NCI-H1417 (cell line): ENCODE measurements around the gene DUSP15.
A peak's percentile ranks its signal among the peaks of the same experiment; 100 is the strongest.
"Not testable (repeated sequence)": the region's sequence is repeated elsewhere in the genome, so short reads cannot be mapped to it uniquely, and the experiment has no call there.

Experiments
- DNase-seq, 3 experiments: peaks; one replicate each; lab custom pipeline; 2025; lab: John Stamatoyannopoulos, UW

Gene DUSP15, protein sequence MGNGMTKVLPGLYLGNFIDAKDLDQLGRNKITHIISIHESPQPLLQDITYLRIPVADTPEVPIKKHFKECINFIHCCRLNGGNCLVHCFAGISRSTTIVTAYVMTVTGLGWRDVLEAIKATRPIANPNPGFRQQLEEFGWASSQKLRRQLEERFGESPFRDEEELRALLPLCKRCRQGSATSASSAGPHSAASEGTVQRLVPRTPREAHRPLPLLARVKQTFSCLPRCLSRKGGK

DNA sequence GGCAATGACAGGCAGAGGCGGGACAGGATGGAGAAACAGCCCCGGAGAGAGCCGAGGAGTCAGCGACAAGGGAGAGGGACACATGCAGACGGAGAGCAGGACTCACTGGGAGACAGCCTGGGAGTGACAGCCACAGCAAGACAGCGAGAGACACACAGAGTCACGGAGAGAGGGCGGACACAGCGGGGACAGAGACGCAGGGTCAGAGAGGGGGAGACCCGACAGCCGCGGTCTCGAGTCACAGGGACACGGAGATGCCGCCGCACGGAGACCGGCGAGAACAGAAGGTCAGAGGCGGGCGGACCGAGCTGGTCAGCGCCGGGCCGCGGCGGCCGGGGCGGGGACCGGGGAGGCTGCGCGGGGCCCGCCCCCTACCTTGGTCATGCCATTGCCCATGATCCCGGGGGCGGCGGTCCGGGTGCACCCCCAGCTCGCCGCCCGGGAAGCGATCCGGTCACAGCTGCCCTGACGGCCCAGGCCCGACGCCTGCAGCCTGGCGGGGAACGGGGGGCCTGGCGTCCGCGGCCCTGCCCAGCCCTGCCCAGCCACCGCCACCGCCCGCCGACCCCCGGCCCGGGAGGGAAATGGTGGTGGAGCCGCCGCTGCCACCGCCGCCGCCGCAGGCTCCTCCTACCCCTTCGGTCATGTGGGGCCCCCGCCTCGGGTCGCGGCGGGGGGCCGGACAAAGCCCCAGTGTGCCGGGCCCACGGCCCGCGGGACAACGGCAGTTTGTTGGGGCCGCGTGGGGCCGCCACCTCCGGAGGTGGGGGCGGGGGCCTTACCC is at the start of gene DUSP15, which contains the start of gene TTLL9:
Gene DUSP15 (minus strand): TSS at position 586 of the 784 bp plus-strand sequence. CDS start 190 bp downstream, at position 396.
Gene TTLL9 (plus strand): TSS at position 693 of the 784 bp plus-strand sequence. CDS start 493 bp downstream, outside the sequence.
- DNase-seq, result peak in 2 of 3 experiments; percentile 64 to 75

DNA sequence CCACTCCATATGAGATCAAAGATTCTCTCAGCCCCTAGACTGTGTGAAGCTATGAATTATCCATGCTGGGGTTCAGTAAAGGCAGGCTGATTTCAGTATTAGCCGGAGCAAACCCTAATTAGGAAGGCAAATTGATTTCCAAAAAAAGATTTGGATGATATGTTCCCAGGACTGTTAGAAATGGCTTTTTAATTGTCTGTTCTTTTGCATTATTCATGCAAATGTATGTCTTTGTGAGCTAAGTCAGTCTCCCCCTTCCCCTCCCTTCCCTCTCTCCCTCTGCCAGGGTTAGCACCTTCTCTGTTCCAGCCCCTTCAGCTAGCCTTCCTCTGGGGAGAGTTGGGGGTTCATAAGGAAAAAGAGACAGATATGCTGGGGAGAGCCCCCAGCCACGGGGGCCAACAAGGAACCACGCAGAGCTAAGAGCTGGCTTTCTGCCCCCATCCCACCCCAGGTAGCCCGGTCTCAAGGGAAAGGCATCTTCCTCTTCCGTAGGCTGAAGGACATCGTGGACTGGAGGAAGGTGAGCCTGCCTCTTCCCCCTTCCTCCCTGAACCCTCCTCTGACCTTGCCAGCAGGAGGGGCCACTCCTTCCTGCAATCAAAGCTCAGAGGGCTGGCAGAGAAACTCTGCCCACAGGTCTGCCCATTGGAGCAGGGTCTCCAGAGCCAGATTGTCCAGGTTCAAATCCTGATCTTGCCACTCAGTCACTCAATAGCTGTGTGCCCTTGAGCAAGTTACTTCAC is 49.3 kb upstream of the DUSP15 start:
- no peak for DNase-seq

DNA sequence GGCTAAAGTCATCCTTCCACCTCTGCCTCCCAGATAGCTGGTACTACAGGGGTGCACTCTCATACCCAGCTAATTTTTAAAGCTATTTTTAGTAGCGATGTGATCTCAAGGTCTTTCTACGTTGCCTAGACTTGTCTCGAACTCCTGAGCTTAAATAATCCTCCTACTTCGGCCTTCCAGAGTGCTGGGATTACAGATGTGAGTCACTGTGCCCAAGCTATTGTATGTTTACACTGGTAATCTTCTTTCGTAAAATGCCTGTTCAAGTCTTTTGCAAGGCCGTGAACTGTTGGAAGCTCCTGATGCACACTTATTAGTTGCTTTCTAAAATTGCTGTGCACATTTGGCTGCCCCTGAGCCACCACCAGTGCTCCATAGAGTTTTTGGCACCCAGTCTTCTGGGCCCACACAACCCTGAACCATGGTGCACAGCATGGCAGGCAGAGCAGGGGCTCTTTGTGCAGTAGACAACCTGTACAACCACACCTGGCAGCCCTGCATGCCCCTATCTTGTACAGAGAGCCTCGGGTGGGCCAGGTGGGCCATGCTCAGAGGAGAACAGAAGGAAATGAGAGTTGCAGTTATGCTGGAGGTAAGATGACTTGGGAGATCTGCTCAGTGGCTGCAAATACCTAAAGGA is 48.3 kb upstream of the DUSP15 start:
- no peak for DNase-seq

DNA sequence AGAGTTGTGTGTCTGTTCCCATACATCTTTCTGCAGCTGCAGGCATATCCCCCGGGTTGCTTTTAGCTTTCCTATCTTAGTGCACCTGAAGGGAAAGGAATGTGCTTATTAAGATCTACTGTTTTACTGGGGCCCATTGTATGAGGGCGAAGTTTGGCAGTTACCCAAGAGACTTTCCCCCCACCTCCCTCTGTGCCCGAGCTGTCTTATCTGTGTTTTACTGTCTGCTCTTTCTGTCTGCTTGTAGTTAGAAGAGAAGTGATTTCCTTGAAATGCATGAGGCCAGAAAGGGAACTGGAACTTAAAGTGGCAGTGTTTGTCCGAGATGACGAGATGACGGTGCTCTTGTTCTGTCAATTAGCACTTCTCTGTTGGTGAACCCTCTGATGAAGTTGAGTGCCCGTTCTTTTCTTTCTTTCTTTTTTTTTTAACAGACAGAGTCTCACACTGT is 47.7 kb upstream of the DUSP15 start:
- not testable (repeated sequence) for DNase-seq

DNA sequence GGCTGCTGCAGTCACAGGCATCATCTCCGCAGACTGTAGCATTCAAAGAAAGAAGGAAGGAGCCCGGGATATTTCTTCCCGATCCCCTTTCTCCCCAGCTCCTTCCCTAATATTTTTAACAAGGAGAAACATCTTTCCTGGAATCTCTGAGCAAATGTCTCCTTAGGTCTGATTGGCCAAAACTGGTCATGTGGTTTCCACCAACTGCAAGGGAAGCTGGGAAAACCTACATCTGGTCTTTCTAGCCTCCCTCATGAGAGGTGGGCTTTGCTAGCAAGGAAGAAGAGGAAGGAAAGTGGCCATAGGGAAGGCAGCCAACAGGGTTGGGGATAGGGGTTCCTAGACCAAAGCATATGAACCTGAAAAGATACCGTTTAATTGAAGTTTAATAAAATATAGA is 46.4 kb upstream of the DUSP15 start:
- DNase-seq, result no peak

DNA sequence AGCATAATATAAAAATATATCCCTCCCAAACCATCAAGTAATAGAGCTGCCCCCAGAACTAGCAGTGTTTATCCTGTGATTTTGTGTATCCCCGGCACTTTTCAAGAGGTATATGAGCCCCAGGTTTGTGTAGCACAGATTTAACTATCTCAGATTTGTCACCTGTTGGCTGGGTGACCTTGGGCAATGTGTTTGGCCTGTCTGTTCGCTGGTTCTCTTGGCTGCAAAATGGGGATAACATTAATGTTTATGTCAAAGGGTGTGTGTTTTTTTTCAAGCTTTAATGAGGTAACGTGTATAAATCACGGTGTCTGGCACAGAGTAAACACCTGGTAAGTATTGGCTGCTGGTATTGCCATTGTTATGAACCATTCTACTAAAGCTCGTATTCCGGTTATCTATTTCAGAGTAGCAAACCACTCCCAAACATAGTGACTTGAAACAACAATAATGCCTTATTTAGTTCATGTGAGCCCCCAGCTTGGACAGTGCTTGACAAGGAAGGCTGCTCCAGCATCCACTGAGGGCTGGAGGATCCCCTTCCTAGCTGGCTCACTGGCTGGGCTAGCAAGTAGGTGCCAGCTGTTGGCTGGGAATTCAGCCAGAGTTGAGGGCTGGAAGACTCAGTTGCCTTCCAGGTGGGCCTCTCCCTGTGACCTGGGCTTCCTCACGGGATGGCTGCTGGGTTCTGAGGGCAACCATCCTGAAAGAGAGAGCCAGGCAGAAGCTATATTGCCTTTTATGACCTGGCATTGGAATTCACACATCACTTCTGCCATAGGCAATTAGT is 45.4 kb upstream of the DUSP15 start:
- DNase-seq, result peak in 2 of 3 experiments; percentile 48 to 71

DNA sequence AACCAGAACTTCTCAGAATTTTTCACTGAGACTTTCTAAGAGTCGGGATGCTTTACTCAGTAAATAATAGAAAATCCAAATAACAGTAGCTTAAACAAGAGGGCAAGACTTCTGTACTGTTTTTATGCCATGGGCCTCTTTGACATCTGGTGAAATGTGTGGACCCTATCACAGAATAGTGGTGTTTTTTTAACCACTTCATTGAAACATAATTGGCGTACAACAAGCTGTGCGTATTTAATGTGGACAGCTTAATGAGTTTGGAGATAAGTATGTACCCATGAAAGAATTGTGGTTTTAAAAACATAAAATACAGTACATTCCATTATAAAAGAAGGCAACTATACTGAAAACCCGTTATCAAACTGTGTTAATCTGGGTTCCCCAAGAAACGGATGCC is 43.8 kb upstream of the DUSP15 start:
- peak in 1 of 3 experiments; percentile 30 for DNase-seq

DNA sequence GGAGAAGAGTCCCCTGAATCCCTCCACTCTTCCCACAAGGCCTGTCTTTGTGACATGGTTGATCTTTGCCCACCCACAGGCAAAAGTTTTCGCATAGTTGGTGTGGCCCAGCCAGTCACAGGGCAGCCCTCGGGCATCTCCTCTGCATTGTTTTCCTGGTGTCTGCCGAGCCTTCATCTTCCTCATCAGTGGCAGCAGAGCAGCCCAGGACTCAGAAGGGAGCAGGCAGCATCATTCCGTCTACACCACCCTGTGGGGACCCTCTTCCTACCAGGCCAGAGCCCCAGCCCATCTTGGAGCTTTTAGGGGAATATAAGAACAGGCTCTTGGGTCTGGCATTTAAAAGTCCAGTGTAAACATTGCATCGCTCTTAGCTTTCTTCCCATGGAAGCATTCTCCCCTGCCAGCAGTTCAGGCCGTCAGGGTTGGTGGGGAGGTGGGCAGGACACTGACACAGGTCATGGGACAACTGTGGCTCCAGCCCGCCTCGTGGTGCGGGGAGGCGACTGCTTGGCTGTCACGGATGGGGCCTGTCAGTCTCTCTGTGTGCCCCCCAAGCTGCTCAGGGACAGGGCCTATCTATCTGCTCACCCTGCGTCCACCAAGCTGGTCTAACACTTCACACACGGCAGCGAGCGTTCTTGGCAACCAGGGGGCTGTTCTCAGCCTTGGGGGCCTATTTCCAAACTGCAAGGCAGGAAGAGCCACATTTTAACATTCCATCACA is 43.3 kb upstream of the DUSP15 start:
- no peak for DNase-seq

DNA sequence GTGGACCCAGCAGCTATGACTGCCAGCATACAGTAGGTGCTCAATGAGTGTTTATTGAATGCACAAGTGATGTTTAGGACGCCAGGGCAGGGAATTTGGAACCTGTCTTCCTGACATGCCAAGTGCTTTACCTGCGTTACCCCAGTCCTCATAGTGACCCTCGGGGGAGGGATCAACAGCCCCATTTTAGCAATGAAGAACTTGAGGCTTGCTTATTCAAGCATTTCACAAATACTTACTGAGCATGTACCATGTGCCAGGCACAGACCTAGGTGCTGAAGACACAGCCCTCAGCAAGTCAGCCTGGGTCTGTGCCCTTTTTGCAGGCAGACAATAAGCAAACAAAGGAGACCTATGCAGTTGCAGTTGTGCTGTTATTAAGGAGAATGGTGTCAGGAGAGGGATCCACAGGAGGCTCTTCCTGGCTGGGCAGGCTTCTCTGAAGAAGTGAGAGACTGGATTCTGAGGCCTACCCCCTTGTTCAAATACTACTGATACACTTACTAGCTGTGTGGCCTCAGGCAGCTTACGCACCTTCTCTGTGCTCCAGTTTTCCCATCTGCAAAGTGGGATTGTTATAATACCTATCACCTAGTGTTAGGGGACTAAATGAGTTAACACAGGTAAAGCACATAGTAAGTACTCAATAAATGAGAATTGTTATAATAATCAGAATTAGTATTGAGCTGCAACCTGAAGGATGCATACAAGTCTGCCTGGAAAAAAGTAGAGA is 39.9 kb upstream of the DUSP15 start:
- no peak for DNase-seq

DNA sequence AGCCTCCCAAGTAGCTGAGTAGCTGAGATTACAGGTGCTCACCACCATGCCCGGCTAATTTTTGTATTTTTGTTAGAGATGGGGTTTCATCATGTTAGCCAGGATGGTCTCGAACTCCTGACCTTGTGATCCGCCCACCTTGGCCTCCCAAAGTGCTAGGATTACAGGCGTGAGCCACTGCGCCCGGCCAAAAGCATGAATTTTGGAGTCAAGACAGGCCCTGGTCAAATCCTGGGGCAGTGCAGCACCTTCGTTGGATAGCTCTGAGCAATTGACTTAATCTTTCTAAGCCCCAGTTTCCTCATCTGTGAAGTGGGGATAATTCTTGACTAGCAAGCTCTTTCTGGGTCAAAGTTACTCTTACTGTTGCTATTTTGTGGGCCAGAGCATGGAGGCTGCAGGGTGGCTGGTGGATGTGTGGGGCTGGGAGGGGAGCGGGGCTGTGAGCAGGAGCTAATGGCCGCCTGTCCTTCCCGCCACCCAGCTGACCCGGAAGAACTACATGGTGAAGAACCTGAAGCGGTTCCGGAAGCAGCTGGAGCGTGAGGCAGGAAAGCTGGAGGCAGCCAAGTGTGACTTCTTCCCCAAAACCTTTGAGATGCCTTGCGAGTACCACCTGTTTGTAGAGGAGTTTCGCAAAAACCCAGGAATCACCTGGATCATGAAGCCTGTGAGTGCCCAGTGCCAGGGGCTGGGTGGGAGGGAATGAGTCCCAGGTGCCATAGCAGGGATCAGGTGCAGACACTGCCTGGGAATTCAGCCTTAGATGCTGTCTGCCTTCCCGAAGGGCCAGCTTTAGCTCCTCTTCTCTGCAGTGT is 39.1 kb upstream of the DUSP15 start:
- DNase-seq, result no peak

DNA sequence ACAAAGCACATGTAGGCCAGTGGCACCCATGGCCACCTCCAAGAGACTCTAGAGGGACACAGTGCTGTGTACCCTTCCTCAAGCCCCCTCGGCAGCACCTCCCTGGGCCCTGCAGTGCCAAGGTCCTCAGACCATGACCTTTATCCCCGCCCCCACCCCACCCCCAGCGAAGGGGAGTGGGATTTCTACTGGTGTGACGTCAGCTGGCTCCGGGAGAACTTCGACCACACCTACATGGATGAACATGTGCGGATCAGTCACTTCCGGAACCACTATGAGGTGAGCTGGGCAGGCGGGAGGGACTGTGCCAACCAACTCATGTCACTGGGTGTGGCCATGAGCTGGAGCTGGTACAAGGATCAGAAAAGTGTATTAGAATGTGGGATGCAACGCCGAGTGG is 38.1 kb upstream of the DUSP15 start:
- no peak for DNase-seq

DNA sequence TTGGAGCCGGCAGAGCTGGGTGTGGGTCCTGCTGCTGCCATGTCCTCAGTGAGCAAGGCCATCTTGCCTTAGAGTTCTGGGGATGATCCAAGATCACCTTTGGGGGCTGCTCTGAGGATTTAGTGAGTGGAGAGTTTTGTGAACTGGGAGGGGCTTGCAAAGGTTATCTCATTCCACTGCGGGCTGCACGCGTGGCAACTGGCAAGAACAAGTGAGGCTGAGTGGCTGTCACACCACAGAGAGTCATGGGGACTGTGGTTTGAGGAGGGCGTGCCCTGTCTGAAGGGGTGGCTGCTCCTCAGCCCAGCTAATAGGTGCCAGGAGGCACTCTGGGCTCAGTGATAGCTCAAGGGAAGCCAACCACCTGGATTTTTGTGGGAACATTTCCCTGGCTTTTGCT is 37.7 kb upstream of the DUSP15 start:
- no peak for DNase-seq

DNA sequence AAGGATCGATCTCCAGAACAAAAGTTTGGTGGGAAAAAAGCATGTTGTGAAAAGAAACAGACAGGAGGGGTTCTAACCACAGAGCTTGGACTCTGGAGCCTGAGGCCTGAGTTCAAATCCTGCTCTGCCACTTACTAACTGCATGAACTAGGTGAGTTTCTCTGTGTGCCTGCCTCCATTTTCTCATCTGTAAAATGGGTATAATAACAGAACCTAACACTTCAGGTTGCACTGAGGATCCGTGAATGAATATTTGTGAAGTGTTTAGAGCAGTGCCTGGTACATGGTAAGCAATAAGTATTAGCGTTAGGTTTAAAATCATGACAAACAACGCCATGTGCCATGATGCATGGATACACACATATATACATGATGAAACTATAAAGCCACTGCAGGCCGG is 36.7 kb upstream of the DUSP15 start:
- no peak for DNase-seq

DNA sequence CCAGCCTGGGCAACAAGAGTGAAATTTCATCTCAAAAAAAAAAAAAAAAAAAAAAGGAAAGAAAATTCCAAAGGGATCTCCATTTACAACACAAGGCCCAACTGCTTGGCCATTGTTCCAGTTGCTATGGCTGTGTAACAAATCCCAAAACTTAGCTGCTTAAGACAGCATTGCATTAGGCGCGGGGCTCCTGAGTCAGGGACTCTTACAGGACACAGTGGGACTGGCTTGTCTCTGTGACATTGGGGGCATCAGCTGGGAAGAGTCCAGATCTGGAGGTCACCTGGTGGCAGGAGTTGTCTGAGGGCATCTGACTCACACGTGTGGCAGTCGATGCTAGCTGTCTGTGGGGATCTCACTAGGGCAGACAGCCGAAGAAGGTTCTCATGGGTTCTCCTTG is 35.7 kb upstream of the DUSP15 start:
- DNase-seq, result no peak

DNA sequence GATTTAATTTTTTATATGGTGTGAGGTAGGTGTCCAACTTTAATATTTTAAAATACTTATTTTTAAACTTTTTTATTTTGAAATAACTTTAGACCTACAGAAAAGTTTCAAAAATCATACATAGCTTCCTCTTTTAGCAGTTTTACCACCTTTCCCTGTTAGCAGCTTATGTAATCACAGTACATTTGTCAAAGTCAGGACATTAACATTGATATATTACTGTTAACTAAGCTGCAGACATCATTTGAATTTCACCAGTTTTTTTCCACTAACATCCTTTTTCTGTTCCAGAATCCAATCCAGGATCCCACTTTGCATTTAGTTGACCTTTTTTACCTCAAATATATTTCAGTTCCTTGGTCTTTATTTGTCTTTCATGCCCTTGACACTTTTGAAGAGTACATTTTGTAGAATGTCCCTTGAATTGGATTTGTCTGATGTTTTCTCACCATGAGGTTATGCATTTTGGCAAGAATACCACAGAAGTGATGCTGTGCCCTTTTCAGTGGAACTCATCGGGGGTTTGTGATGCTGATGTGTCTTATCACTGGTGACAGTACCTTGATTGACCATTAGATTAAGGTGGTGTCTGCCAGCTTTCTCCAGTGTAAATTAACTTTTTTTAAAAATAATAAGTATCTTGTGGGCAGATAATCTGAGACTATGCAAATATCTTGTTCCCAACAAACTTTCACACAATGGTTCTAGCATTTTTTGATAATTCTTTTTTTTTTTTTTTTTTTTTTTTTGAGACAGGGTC is 33.5 kb upstream of the DUSP15 start:
- no peak for DNase-seq

DNA sequence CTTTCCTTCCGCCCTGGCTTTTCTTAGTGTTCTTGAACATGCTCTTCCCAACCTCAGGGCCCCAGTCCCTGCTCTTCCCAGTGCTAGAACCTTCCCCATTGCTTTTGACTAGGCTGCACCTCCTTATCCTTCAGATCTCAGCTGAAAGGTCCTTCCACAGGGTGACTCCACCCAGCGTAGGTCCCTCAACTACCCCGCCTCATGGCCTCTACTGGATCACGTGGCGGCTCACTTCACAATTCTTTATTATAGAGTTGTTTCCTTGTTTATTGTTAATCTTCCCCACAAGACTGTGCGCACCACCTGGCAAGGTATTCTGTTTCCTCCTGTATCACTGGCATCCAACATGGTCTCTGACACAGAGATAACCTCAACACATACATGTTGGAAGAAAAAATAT is 31.3 kb upstream of the DUSP15 start:
- DNase-seq, result no peak

DNA sequence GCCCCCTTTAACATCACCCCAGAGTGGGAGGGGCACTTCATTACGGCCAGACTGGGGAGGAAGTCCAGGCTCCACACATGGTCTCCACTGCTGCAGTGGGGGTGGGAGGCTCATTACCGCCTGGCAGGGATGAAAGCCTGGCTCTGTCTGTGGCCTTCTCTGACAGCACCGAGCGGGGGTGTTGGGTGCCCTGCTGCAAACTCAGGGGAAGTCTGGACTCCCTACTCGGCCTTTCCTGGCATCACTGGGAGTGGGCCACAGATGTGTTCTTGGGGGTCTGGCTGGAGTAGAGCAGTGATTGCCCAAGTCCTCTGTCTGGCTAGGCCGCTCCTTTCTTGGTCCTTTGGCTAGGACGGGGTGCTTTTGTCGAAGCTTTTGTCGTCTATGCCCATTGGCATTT is 27.2 kb upstream of the DUSP15 start:
- DNase-seq, result no peak

DNA sequence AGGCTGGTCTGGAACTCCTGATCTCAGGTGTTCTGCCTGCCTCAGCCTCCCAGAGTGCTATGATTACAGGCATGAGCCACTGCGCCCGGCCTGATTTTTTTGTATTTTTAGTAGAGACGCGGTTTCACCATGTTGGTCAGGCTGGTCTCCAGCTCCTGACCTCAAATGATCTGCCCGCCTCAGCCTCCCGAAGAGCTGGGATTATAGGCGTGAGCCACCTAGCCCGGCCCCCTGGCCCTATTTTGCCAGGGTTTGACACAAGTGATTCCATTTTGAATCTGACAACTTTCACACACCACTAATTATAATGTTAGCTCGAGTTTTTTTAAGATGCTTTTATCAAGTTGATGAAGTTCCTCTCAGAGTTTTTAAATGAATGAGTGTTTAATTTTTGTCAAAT is 25.7 kb upstream of the DUSP15 start:
- DNase-seq, result no peak
